Muscle layer of duodenum (tissue), 2 donors: Measurements from ENCODE around the gene E2F4.

Source experiments
- H3K27ac ChIP-seq: one replicate; pipeline ENCODE4 v1.7.0; 2013; ENCODE audit warnings: mild to moderate bottlenecking, low read length
- H3K27me3 ChIP-seq: one replicate; pipeline ENCODE4 v1.7.0; 2013; ENCODE audit warnings: low read depth, mild to moderate bottlenecking, control low read depth, low read length
- H3K36me3 ChIP-seq, 2 donors: one replicate each; pipeline ENCODE4 v1.7.0; 2013; ENCODE audit warnings: low read length in 2 of 2, control low read depth in 1 of 2, mild to moderate bottlenecking in 1 of 2; ENCODE audit not compliant: insufficient read depth in 2 of 2, control insufficient read depth in 1 of 2
- H3K4me1 ChIP-seq, 2 donors: one replicate each; pipeline ENCODE4 v1.7.0; 2013; ENCODE audit warnings: low read length in 2 of 2, mild to moderate bottlenecking in 2 of 2, control low read depth in 1 of 2, moderate library complexity in 1 of 2; ENCODE audit not compliant: insufficient read depth in 2 of 2, control insufficient read depth in 1 of 2
- H3K4me3 ChIP-seq, 2 donors: one replicate each; pipeline ENCODE4 v1.7.0; 2013; ENCODE audit warnings: low read length in 2 of 2, low read depth in 1 of 2, mild to moderate bottlenecking in 1 of 2
- H3K9me3 ChIP-seq, 2 donors: one replicate each; pipeline ENCODE4 v1.7.0; 2013; ENCODE audit warnings: low read length in 2 of 2, control low read depth in 1 of 2, mild to moderate bottlenecking in 1 of 2; ENCODE audit not compliant: control insufficient read depth in 1 of 2
- donor health status: healthy.

The E2F4 gene

DNA sequence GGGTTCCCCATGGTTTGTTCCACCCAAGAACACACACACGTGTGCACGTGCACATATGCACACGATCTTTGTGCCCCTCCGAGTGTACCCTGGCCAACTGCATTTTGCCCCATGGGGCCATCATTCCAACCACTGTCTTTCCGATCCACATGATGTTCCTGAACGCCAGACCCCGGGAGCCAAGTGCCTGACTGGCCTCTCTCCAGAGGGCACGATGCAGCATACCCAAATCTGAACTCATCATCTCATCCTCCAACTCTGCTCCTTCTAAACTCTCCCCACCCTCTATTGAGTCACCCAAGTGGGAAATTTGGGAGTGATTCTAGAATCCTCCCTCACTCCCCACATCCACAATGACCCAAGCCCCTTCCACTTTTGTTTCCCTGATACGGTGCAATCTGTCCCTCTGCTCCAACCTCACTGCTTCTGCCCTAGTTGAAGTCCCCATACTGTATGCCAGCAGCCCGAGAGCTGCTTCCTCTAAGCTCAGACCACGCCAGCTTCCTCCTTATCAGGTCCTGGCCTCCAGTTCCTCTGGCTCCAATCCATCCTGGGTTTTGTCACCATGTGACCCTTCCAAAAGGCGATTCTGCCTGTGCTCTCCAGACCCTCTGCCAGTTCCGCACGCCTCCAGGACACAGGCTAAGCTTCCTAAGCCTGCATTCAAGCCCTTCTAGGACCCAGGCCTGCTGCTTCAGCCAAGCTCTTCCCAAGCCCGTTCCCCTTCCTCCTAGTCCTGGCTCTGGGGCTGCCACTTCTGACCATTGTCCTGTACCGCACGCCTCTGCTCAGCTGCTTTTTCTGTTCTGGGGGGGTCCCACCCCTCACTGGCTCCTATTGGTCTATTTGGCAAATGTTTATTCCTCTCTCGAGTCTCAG, 24.9 kb downstream of the E2F4 start:
- Histone ChIP-seq H3K4me3 (no peak overlapping the region), H3K9me3 (no peaks in the 10 kb centered on the region), H3K27me3 (no peaks in the 10 kb centered on the region), H3K27ac (no peak overlapping the region), H3K36me3 (peaks cover 0 to 5% of the 10 kb centered on the region in 2 donors), H3K4me1 (peaks cover 0 to 12% of the 10 kb centered on the region in 2 donors)

DNA sequence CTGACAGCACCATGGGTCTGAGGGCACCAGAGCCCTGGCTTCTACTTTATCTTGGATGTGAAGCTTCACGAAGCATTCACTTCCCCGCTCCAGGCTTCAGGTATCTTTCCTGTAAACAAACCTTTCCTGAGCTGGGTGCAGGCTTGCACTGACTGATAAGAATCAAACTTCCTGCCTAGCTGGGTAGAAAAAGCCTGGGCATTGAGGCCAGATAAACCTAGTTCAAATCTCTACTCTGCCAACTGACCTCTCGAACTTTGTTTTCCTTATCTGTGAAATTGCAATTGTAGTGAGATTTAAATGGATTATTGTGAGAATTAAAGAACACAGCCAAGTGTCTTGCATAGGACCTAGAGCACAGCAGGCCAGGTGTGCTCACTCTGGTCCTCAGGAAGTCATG, 32.0 kb downstream of the E2F4 start:
- Histone ChIP-seq H3K27ac (no peak overlapping the region), H3K4me3 (no peak overlapping the region), H3K9me3 (no peaks in the 10 kb centered on the region), H3K27me3 (no peaks in the 10 kb centered on the region), H3K36me3 (peaks cover 6 to 17% of the 10 kb centered on the region in 2 donors), H3K4me1 (peaks cover 8 to 30% of the 10 kb centered on the region in 2 donors)

DNA sequence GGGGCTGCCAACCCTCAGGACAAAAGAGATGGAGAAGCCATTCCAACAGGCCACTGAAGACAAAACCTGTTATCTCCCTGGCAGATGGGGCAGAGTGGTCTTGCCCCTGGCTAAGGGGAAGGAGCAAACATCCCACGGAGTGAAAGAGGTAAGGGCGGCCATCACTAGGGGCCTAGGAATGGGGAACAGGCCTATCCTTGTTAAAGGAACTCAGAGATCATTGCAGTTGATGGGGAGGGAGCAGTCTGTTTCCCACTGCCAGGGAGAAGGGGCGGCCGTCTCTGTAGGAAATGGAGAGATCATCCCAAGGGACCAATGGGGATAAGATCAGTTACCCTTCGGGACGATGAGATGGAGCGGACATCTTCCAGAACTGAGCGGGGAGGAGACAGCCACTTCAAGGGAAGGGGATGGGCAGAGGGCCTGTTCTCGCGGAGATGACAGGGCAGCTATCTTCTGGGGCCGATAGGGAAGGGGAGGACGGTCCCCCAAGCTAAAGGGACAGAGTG, 34.4 kb downstream of the E2F4 start:
- Histone ChIP-seq H3K27ac (peak overlapping the region; percentile 88), H3K36me3 (peaks cover 25 to 40% of the 10 kb centered on the region in 2 donors), H3K4me3 (peak overlapping the region; percentile 97 to 100), H3K9me3 (no peaks in the 10 kb centered on the region), H3K4me1 (peaks cover 8 to 30% of the 10 kb centered on the region in 2 donors), H3K27me3 (no peaks in the 10 kb centered on the region)

DNA sequence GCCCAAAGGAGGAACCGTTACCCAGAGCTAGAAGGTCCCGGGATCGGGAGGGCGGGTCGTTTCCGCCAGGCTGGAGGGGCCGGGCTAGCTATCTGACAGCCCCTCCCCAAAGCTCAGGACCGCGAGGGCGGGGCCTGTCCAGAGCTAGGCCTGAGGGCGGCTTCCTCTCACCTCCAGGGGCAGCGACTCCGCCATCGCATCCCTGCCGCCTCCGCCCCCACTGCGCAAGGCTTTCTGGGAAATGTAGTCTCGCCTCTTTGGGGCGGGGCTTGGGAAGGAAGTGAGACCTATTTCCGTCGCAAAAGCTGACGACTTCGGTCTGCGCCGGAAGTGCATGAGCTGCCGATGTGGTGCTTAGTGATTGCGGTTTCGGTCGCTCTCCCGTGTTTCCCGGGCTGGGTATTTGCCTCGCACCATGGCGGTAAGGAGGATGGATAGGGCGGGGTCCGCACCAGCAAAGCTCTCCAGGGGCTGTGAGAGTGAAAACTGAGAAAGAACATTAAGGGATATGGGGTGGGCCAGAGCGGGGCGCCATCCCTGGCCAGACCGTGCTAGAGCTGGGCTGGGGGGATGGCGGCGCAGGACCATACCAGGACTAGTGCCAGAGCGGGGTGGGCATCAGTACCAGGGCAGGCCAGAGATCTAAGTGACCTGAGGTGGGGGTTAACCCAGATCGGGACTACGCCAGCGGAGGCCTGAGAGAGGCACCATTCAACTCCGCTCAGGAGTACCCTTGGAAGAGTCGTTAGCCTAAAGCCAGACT, 35.0 kb downstream of the E2F4 start, which contains the start of gene TMEM208:
TSS of gene TMEM208 (plus strand) at position 327 of the 763 bp plus-strand sequence. CDS start at position 416, 89 bp downstream.
- H3K4me1 ChIP-seq, result peaks cover 8 to 30% of the 10 kb centered on the region in 2 donors
- H3K9me3 ChIP-seq, result no peaks in the 10 kb centered on the region
- H3K36me3 ChIP-seq, result peaks cover 31 to 46% of the 10 kb centered on the region in 2 donors
- no peaks in the 10 kb centered on the region for H3K27me3 ChIP-seq
- H3K4me3 ChIP-seq, result peak within 1 kb of the TSS; percentile 97 to 100
- peak within 1 kb of the TSS; percentile 88 for H3K27ac ChIP-seq

DNA sequence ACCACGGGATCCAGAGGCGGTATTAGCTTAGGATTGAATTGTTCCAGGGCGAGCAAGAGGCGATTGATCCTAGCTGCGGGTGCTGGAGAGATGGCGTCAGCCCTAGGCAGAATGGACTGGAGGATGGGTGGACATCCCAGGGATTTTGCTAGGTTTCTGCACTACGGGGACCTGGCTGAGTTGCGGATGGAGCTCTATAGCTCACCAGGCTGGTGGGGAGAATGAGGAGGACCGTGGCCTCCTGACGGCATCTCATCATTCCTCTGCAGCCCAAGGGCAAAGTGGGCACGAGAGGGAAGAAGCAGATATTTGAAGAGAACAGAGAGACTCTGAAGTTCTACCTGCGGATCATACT, 35.6 kb downstream of the E2F4 start:
- peaks cover 31 to 46% of the 10 kb centered on the region in 2 donors for H3K36me3 ChIP-seq
- peaks cover 8 to 30% of the 10 kb centered on the region in 2 donors for H3K4me1 ChIP-seq
- peak overlapping the region; percentile 97 to 100 for H3K4me3 ChIP-seq
- no peaks in the 10 kb centered on the region for H3K27me3 ChIP-seq
- no peaks in the 10 kb centered on the region for H3K9me3 ChIP-seq
- H3K27ac ChIP-seq, result peak overlapping the region; percentile 88

DNA sequence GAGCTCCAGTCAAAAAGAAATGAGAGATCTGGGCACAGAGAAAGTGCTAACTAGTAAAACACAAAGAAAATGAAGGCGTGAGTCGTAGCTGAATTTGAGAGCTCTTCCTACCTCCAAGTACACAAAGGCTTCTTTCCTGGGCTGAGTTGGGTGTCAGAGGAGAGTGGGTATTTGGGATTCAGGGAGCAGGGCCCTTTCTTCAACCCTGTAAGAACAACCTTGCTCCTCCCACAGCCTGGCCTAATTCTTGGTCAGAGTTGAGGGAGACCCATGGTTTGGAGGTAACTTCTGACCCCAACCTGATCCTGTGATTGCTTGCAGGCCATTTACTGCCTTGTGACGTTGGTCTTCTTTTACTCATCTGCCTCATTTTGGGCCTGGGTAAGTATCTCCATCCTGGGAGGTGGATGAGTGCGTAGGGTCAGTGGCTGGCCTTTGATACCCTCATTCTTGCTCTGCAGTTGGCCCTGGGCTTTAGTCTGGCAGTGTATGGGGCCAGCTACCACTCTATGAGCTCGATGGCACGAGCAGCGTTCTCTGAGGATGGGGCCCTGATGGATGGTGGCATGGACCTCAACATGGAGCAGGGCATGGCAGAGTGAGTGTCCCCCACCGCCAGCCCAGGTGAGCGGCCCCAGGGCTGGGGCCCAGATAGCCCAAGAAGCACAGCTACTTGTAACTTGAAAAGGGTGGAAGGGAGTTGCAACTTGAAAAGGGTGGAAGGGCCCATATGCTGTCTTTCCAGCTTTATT, 36.3 kb downstream of the E2F4 start:
- peaks cover 32 to 48% of the 10 kb centered on the region in 2 donors for H3K36me3 ChIP-seq

DNA sequence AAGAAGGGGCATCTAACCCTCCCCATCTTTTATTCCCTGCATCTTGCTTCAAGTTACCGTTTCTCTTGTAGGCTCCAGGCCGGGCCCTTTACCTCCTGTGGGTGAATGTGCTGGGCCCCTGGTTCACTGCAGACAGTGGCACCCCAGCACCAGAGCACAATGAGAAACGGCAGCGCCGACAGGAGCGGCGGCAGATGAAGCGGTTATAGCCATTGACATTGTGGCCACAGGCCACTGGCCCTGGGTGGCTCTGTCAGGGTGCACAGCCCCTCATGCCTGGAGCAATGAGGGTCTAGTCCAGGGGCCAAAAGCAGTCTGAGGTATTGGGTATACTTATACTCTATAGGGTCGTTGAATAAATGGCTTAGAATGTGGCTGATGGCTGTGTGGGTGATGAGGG, 37.0 kb downstream of the E2F4 start:
- H3K4me3 ChIP-seq, result no peak overlapping the region
- no peaks in the 10 kb centered on the region for H3K27me3 ChIP-seq
- H3K9me3 ChIP-seq, result no peaks in the 10 kb centered on the region
- no peak overlapping the region for H3K27ac ChIP-seq
- H3K36me3 ChIP-seq, result peaks cover 36 to 54% of the 10 kb centered on the region in 2 donors
- H3K4me1 ChIP-seq, result peaks cover 8 to 28% of the 10 kb centered on the region in 2 donors

More for the DNA sequence above, 36.3 kb downstream of the E2F4 start:
- Histone ChIP-seq H3K27me3 (no peaks in the 10 kb centered on the region), H3K4me1 (peaks cover 8 to 30% of the 10 kb centered on the region in 2 donors), H3K27ac (no peak overlapping the region), H3K4me3 (peak overlapping the region; percentile 97 to 100), H3K9me3 (no peaks in the 10 kb centered on the region)

DNA sequence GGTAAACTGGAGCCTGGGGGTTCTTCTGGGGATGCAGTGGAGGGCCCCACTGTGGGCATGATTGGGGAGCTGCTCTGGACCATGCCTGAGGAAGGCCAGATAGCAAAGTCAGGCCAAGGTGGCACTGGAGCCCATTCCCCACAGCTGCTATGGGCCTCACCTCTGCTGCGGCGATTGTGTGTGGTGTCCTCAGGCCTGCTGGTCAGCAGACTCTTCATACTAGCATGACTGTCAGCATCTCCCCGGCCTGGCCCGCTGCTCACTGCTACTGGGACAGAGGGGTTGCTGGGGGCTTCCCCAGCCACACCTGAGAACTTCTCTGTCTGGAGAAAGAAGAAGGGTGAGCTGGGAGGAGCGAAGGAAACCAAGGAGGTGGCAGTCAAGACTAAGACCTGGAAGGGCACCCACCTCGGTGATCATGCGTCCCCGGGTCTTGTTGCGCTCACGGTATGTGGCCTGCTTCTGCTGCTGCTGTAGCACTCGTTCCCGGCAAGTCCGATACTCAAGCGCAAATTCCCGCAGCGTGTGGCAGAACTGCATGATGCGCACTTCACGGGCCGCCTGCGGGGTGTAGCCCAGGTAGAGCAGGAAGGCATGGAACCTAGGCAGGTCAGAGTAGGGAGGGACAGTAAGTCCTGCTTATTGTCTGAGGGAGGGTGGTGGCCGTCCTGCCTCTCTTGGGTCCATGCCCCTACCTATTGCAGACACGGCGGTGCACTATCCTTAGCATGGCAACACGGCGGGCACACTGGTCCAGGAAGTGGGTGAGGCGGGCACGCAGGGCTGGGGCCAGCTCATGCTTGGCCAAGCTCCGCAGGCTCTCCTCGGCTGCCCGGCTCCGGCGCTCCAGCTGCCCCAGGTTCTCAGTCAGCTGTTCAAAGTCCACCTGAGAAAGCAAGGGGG, 38.2 kb downstream of the E2F4 start:
- H3K27ac ChIP-seq, result no peak overlapping the region
- H3K36me3 ChIP-seq, result peaks cover 36 to 64% of the 10 kb centered on the region in 2 donors
- no peaks in the 10 kb centered on the region for H3K27me3 ChIP-seq
- no peaks in the 10 kb centered on the region for H3K9me3 ChIP-seq
- H3K4me1 ChIP-seq, result peaks cover 8 to 23% of the 10 kb centered on the region in 2 donors
- H3K4me3 ChIP-seq, result no peak overlapping the region

DNA sequence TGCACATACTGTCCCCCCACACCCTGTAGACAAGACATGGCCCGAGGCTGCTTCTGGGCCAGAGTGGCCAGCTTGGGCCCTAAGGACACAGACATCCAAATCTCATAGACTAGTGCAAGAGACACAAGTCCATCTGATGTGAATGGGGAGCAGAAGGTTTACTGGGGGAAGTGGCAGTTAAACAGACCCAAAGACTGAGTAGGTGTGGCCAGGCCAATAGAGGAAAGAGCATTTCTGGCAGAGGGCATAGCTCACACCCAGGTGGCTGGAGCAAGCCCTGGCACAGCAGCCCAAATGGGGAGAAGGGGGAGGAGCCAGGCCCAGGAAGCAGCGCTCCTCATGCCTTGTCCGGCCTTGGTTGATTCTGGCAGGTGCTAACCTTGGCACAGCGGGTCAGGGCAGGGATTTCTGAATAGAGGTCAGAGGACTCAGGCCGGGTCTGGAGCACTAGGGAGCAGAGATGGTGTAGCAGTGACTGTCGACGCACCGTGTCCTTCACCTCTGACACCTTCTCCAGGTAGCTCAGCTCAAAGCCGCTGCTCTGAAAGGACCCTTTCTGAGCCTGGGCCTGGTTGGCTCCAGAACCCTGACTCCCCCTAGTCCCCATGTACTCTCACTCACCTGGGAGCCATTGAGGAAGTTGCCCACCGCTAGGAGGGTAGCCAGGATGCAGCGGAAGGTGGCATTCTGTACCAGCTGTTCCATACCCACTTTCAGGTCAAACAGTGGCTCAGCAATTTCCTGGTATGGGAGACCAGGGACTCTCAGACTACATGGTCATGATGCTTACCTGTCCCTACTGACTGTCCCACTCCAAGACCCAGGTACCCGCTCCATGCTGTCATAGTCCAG, 39.1 kb downstream of the E2F4 start:
- Histone ChIP-seq H3K9me3 (no peaks in the 10 kb centered on the region), H3K36me3 (peaks cover 43 to 70% of the 10 kb centered on the region in 2 donors), H3K4me3 (no peak overlapping the region), H3K27ac (no peak overlapping the region), H3K4me1 (peaks cover 8 to 15% of the 10 kb centered on the region in 2 donors), H3K27me3 (no peaks in the 10 kb centered on the region)
